ENCODE measurements around the gene ATP5F1C. TPM values are rescaled to one million over a fixed set of nuclear protein-coding genes. Genes with fewer than 3 reads are reported as not detected.

Gene ATP5F1C
- total RNA-seq, 4 donors from 2014 or later = 317 to 429 (median 402) TPM

GRCh38 chr10:7802606-7803005 lies 14.6 kb downstream of the ATP5F1C start:
- Histone ChIP-seq H3K9me3 (no peaks in the 10 kb centered on the region), H3K27ac (no peak overlapping the region), H3K4me1 (peaks cover 4 to 6% of the 10 kb centered on the region in 2 donors), H3K27me3 (no peaks in the 10 kb centered on the region), H3K4me3 (no peak overlapping the region), H3K36me3 (peaks cover 0 to 89% of the 10 kb centered on the region in 2 donors)
- in situ Hi-C loops (cut with MboI; ENCODE audit: low sequenced_read_pairs in 4 of 4) (no loop called here), intact Hi-C loops (cut with DNase I; ENCODE audit: low total_unique reads) (no loop called here)
- ATAC-seq (no peak), DNase-seq (no peak)
- TF ChIP-seq CTCF (IDR thresholded peaks at IDR 0.05 in 4 of 5, conservative IDR thresholded peaks at IDR 0.05 in 1 of 5) = no peak

DNA sequence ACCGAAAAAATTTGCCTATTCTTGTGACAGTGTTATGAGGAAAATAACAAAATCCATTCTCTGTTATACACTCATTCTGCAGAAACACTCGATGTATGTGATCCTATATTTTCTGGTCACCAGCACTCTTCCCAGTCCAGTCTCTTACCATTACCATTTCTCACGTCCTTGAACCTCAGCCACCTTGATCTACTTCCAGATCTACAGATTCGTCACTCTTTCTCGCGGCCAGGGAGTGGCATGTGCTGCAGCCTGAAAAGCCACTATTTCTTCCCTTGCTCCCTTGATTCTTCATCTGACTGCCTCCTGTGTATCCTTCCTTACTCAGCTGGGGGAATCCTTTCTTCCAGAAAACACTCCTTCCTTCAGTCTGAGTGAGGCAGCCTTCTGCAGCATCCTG lies 16.2 kb downstream of the ATP5F1C start:
- H3K9me3 ChIP-seq = no peaks in the 10 kb centered on the region
- no peaks in the 10 kb centered on the region for H3K27me3 ChIP-seq
- H3K4me1 ChIP-seq = no peaks in the 10 kb centered on the region
- TF ChIP-seq POLR2A (IDR thresholded peaks at IDR 0.05) (no peak), CTCF (IDR thresholded peaks at IDR 0.05 in 4 of 5, conservative IDR thresholded peaks at IDR 0.05 in 1 of 5) (no peak)
- H3K36me3 ChIP-seq = peaks cover 0 to 91% of the 10 kb centered on the region in 2 donors
- no peak overlapping the region for H3K4me3 ChIP-seq
- no peak for DNase-seq
- ATAC-seq = no peak
- in situ Hi-C loops (cut with MboI; ENCODE audit: low sequenced_read_pairs in 4 of 4) (no loop called here), intact Hi-C loops (cut with DNase I; ENCODE audit: low total_unique reads) (no loop called here)
- H3K27ac ChIP-seq = no peak overlapping the region

GRCh38 chr10:7804741-7805140 lies 16.8 kb downstream of the ATP5F1C start:
- no peaks in the 10 kb centered on the region for H3K27me3 ChIP-seq
- intact Hi-C loops (cut with DNase I; ENCODE audit: low total_unique reads) = no loop called here
- TF ChIP-seq CTCF (IDR thresholded peaks at IDR 0.05 in 4 of 5, conservative IDR thresholded peaks at IDR 0.05 in 1 of 5) (no peak), POLR2A (IDR thresholded peaks at IDR 0.05) (no peak)
- no peaks in the 10 kb centered on the region for H3K9me3 ChIP-seq
- H3K4me3 ChIP-seq = no peak overlapping the region
- no peak overlapping the region for H3K27ac ChIP-seq
- in situ Hi-C loops (cut with MboI; ENCODE audit: low sequenced_read_pairs in 4 of 4) = no loop called here
- ATAC-seq = no peak
- H3K4me1 ChIP-seq = no peaks in the 10 kb centered on the region
- H3K36me3 ChIP-seq = peaks cover 0 to 85% of the 10 kb centered on the region in 2 donors
- DNase-seq = no peak

- Histone ChIP-seq H3K27me3 (no peaks in the 10 kb centered on the region), H3K36me3 (peaks cover 0 to 47% of the 10 kb centered on the region in 2 donors), H3K27ac (no peak overlapping the region), H3K4me3 (no peak overlapping the region), H3K9me3 (no peaks in the 10 kb centered on the region), H3K4me1 (no peaks in the 10 kb centered on the region)
- intact Hi-C loops (cut with DNase I; ENCODE audit: low total_unique reads) = no loop called here
- TF ChIP-seq CTCF (IDR thresholded peaks at IDR 0.05 in 4 of 5, conservative IDR thresholded peaks at IDR 0.05 in 1 of 5) = no peak
- no peak for TF ChIP-seq POLR2A (IDR thresholded peaks at IDR 0.05)
- in situ Hi-C loops (cut with MboI; ENCODE audit: low sequenced_read_pairs in 4 of 4) = no loop called here
- ATAC-seq = no peak
- DNase-seq = no peak
Measured at GRCh38 chr10:7808686-7809267, 20.8 kb downstream of the ATP5F1C start.

DNA sequence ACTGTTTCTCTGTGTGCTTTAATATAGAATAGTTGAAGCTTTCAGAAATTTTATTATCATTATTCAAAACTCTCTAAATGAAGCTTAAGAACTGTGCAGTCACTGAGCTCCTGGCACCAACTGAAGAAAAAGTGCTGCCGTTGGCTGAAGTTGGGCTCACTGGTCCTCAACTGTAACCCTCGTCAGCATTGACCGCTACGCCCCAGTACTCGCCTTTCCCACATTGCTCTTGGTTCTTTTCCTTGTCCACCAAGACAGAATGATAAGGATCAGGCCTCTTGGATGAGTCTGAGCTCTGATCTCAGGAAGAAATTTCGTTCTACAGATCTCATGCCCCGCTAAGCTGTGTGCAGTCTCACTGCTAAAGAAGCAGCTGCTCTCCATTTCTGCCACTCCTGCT lies 22.5 kb downstream of the ATP5F1C start:
- Histone ChIP-seq H3K4me3 (no peak overlapping the region), H3K9me3 (no peaks in the 10 kb centered on the region), H3K27ac (no peak overlapping the region), H3K36me3 (peaks cover 0 to 31% of the 10 kb centered on the region in 2 donors), H3K4me1 (no peaks in the 10 kb centered on the region), H3K27me3 (no peaks in the 10 kb centered on the region)
- in situ Hi-C loops (cut with MboI; ENCODE audit: low sequenced_read_pairs in 4 of 4) (no loop called here), intact Hi-C loops (cut with DNase I; ENCODE audit: low total_unique reads) (no loop called here)
- ATAC-seq (no peak), DNase-seq (no peak)
- TF ChIP-seq CTCF (IDR thresholded peaks at IDR 0.05 in 4 of 5, conservative IDR thresholded peaks at IDR 0.05 in 1 of 5) (no peak), POLR2A (IDR thresholded peaks at IDR 0.05) (no peak)
